GM21619 (cell line): ENCODE data around the gene CIITA.
"Not testable (repeated sequence)": the region's sequence is repeated elsewhere in the genome, so short reads cannot be mapped to it uniquely, and the experiment has no call there.

Experiments used
- ATAC-seq: cut with Tn5 transposase; IDR thresholded peaks from one replicate; pipeline ENCODE4 v1.9.1; 2021; ENCODE audit not compliant: unreplicated experiment

Gene CIITA, protein sequence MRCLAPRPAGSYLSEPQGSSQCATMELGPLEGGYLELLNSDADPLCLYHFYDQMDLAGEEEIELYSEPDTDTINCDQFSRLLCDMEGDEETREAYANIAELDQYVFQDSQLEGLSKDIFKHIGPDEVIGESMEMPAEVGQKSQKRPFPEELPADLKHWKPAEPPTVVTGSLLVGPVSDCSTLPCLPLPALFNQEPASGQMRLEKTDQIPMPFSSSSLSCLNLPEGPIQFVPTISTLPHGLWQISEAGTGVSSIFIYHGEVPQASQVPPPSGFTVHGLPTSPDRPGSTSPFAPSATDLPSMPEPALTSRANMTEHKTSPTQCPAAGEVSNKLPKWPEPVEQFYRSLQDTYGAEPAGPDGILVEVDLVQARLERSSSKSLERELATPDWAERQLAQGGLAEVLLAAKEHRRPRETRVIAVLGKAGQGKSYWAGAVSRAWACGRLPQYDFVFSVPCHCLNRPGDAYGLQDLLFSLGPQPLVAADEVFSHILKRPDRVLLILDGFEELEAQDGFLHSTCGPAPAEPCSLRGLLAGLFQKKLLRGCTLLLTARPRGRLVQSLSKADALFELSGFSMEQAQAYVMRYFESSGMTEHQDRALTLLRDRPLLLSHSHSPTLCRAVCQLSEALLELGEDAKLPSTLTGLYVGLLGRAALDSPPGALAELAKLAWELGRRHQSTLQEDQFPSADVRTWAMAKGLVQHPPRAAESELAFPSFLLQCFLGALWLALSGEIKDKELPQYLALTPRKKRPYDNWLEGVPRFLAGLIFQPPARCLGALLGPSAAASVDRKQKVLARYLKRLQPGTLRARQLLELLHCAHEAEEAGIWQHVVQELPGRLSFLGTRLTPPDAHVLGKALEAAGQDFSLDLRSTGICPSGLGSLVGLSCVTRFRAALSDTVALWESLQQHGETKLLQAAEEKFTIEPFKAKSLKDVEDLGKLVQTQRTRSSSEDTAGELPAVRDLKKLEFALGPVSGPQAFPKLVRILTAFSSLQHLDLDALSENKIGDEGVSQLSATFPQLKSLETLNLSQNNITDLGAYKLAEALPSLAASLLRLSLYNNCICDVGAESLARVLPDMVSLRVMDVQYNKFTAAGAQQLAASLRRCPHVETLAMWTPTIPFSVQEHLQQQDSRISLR

DNA sequence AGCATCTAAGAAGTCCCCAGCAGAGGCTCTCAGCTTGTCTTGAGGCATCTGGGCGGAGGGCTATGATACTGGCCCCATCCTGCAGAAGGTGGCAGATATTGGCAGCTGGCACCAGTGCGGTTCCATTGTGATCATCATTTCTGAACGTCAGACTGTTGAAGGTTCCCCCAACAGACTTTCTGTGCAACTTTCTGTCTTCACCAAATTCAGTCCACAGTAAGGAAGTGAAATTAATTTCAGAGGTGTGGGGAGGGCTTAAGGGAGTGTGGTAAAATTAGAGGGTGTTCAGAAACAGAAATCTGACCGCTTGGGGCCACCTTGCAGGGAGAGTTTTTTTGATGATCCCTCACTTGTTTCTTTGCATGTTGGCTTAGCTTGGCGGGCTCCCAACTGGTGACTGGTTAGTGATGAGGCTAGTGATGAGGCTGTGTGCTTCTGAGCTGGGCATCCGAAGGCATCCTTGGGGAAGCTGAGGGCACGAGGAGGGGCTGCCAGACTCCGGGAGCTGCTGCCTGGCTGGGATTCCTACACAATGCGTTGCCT, at the start of gene CIITA:
Gene CIITA (plus strand): TSS at position 404 of the 543 bp plus-strand sequence. CDS start 129 bp downstream, at position 533.
- peak; percentile 41 for ATAC-seq

DNA sequence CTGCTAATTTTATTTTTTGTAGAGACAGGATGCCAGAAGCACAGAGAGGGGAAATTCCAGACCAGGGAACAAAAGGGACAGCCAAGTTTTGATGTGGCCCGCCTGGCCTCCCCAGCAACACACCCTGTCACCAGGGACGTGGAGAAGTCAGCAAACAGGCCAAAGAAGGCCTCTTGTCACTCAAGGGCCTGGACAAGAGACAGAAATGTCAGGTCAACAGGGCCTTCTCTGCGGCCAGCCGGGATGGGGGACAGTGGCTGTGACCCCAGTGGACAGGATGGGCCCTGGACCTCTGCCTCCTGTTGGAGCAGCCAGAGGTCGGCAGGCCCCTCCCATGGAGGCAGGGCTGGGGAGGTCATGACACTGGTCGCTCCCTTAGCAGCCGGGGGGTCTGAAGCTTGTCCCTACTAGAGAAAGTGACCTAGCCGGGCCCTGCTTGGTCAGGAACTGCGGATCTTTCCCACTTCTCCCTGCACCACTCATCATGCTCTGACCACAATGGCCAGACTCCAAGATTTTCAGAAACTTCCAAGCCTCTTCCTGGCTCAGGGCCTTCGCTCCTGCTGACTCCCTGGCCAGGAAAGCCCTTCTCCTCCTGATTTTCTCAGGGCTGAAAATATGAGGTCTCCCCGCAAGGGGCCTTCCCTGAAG, 49.2 kb upstream of the CIITA start:
- ATAC-seq = no peak

DNA sequence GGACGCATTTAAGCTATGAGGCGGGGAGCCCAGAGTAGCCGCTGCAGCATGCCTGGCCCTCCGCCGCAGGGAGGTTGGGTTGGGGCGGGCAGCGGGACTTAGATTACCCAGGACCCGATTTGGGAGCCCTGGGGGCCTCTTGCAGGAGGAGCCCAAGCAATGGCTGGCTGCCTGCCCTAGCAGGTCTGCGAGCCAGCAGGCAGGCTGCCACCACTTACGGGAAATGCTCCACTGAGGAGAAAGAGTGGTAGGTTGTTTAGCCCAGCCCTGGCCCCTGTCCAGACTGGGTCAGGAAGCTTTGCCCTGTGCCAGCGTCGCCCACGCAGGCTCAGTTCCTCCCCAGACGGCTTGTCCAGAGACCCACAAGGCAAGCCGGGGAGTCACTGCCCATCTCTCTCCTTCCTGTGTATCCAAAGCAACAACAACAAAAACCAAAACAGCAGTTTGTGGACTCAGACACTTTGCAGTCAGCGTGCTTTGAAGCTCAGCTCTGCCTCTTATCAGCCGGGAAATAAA, 48.1 kb upstream of the CIITA start:
- no peak for ATAC-seq

DNA sequence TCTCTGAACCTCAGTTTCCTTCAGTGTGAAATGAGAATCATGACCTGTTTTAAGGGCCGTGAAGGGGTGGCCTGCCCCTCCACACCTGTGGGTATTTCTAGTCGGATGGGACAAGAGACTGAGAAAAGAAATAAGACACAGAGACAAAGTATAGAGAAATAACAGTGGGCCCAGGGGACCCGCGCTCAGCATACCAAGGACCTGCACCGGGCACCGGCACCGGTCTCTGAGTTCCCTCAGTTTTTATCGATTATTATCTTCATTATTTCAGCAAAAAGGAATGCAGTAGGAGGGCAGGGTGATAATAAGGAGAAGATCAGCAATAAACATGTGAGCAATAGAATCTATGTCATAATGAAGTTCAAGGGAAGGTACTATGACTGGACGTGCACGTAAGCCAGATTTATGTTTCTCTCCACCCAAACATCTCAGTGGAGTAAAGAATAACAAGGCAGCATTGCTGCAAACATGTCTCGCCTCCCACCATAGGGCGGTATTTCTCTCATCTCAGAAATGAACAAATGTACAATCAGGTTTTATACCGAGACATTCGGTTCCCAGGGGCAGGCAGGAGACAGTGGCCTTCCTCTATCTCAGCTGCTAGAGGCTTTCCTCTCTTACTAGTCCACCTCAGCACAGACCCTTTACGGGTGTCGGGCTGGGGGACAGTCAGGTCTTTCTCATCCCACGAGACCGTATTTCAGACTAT, 47.5 kb upstream of the CIITA start:
- not testable (repeated sequence) for ATAC-seq

DNA sequence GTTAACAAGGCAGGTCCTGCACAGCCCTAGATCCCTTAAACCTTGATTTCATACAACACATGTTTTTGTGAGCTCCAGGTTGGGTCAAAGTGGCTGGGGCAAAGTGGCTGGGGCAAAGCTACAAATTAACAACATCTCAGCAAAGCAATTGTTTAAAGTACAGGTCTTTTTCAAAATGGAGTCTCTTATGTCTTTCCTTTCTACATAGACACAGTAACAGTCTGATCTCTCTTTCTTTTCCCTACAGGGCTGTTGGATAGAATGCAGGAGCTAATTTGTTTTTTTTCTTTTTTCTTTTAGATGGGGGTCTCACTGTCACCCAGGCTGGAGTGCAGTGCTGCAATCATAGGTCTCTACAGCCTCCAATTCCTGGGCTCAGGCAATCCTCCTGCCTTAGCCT, 46.8 kb upstream of the CIITA start:
- ATAC-seq = not testable (repeated sequence)

DNA sequence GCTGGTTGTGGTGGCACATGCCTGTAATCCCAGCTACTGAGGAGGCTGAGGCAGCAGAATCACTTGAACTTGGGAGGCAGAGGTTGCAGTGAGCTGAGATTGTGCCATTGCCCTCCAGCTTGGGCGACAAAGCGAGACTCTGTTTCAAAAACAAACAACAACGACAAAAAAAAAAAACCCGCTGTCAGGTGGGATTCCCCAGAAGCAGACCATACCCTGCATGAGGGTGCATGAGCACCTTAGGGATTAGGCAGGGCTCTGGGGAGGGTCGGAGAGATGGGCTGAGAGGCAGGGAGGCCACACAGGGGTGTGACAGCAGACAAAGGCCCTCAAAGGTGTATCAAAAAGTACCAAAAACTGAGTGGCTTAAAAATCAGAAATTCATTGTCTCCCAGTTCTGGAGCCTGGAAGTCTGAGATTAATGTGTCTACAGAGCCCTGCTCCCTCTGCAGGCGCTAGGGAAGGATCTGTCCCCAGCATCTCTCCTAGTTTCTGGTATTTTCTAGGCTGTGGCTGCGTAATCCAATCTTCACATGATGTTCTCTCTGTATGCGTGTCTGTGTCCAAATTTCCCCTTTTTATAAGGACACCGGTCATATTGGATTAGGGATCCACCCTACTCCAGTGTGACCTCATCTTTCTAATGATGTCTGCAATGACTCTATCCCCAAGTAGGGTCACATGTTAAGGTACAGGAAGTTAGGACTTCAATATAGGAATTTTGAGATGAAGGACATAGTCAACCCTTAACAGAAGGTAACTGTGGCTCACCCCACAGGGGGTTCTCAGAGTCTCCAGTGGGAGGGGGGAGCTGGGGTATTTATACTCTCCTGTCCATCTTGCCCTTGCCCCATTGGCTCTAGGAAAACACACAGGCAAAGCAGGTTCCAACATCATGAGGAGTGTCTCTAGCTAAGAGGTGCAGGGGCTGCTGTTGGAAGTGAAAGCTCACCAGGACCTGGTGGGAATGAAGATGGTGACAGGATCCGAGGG, 44.8 kb upstream of the CIITA start:
- ATAC-seq = no peak

DNA sequence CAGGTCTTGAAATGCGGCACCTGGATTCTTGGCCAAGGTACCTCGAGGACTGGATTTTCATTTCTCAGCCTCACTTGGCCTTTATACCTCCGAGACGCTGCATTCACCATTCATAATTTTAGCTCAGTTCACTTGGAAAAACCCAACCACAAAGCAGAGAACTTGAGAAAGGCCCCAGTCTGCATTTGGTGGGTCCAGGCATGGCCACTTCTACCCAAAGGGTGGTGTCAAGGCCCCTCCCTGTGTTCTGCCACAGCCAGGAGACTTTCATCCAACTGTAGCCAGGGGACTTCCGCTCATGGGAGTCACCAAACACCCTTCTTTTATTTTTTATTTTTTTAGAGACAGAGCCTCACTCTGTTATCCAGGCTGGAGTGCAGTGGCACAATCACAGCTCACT, 43.7 kb upstream of the CIITA start:
- ATAC-seq = no peak

DNA sequence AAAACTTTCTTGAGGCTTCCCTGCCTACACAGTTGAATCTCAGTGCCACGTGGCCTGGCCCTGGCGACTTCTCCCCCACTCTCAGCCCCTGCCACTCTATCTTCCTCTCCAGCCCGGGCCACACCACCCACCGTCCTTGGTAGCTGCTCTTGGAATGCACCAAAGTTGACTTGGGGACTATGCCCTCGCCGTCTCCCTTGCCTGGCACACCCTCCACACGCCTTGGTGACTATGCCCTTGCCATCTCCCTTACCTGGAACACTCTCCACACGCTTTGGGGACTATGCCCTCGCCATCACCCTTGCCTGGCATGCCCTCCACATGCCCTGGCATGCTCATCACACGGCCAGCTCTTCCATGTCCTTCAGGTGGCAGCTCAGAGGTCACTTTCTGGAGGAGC, 42.9 kb upstream of the CIITA start:
- no peak for ATAC-seq

DNA sequence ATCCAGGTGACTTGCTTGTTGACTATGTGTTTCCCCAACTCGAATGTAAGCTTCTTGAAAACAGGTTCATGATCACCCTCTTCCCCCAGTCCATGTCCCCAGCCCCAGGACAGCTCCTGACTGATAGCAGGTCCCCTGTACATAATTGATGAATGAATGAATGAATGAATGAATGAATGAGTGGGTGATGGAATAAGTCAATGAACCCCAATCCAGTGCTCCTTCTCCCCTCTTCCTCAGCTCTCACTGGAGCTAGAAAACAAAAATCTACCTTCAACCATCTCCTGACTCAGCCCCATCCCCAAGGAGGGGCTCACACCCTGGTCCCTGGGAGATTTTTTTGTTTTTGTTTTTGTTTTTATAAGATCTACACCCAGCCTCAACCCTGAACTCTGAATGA, 42.2 kb upstream of the CIITA start:
- ATAC-seq = no peak

DNA sequence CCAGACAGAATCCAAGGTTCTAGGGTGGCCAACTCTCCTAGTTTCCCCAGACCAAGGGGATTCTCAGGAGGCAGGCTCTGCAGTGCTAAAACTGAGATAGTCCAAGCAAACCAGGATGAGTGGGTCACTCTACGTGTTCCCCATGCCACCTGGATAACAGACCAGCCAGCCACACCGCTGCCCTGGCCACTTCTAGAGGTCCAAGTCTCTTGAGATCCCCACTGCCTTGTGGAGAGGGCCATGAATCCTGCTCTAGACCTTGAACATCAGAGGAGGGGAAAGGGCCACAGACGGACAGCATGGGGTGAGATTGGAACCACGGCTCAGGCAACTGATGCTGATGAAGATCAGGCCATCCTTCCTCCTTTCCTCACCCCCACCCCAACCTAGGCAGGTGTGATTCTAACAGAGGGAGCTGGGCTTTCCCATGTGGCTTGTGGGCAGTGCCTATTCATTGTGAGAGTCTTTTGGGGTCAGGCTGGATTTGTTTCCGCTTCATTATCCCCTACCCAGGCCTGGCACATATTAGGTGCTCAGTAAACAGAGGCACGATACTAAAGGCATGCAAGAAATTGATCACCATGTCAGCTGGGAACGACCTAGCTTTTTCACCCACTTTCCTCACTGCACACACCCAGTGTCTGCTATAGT, 41.6 kb upstream of the CIITA start:
- peak; percentile 66 for ATAC-seq

DNA sequence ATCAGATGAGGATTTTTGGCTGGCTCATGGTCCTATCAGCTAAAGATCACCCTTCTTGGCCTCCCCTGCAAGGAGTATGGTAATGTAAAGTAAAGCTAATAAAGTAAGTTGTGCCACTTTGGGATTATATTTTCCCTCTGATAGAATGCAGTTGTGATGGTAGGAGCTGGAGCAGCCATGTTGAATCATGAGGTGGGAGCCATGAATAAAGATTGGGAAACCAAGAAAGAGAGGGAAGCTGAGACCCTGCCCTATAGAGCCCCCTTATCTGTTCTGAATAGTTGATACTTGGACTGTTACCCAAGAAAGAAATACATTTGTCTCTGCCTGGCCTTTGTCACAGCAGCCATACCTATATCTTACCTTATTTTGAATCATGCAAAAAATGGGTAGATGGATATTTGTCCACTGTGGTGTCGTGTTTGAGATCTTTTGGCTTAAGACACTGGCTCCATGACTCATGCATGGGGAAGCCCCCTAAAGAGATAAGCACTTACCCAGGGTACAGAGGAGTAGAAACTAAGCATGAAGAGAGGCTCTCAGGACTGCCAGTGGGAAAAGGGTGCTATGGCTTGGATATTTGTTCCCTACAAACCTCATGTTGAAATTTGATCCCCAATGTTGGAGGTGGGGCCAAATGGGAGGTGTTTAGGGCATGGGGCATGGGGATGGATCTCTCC, 40.7 kb upstream of the CIITA start:
- ATAC-seq = no peak

DNA sequence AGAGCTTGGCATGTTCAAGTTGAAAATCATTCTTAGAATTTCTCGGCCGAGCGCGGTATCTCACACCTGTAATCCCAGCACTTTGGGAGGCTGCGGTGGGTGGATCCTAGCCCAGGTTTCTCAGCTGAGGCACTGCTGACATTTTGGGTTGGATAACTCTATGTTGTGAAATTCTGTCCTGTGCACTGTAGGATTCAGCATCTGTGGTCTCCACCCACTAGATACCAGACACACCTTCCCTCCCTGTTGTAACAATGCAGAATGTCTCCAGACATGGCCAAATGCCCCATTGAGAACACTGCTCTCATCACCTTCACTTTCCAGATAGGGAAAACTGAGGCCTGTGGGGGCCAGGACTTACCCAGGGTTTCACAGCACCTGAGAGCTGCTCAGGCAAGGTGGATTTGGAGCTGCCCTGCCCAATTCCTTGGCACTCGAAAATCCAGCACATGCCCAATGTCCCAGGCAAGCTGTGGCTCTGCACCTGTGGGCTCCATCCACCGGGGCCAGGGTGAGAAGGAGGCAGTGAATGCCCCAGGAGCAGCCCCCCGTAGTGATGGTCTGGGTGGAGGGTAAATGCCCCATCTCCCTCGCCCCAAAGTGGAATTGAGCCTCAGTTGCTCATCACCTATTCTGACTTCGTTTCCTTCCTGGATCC, 38.3 kb upstream of the CIITA start:
- no peak for ATAC-seq

DNA sequence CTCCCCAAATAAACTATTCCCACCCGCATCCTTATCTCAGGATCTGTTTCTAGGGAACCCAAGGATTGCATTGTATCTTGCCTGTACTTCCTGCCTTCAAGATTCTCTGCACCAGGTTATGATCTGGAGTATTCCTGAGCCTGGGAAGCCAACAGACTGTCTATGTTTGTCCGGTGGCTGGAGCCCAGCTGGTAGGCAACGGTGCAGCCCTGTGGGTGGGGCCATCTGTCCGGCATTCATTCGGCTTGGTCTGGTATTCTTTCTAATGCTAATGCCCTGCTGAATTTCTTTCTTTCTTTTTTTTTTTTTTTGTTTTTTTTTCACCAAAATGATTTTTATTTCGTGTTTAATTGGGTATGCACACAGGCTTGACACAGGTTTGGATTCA, 37.7 kb upstream of the CIITA start:
- ATAC-seq = no peak

DNA sequence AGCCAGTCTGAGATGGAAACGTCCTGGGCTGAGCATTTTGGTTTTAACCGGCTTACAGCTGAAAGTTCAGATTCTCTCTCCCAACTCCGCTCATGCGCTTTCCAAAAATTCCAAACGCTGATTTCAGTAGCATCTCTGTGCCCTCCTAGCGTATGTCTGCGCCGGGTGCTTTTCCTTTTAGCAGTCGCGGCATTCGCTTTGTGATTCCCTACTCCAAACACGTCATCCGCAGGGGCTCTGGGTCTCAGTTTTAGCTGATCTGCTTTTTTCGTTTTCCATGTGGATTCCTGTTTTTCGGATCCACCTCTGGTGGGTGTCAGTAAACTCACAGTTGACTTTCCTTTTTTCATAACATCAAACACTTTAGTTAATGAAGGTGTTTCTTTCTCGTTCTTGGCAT, 36.3 kb upstream of the CIITA start:
- ATAC-seq = no peak

DNA sequence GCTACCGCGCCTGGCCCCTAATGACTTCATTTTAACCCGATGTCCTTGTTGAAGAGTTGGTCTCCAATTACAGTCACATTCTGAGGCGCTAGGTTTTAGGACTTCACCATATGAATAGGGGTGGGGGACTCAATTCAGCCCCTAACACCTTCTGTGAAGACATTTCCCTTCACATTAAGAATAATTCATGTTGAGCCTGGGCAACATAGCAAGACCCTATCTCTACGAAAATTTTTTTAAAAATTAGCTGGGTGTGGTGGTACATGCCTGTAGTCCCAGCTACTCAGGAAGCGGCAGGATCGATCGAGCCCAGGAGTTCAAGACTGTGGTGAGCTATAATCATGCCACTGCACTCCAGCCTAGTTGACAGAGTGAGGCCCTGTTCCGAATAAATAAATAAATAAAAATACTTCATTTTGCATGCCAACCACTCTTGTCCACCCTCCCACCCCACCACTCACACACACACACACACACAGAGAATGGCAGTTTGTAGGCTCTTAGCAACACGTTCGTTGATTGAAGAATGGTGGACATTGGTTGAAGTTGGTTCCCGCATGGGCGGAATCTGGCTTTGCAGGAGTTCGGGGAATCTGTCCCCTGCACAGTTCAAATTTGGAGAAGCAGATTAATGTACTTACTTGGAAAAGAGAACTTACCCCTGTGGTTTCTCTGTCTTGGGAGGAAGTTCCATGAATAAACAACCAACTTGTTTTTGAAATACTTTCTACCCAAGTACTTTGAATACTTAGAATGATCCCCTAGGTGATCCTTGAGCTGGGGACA, 30.6 kb upstream of the CIITA start:
- no peak for ATAC-seq

DNA sequence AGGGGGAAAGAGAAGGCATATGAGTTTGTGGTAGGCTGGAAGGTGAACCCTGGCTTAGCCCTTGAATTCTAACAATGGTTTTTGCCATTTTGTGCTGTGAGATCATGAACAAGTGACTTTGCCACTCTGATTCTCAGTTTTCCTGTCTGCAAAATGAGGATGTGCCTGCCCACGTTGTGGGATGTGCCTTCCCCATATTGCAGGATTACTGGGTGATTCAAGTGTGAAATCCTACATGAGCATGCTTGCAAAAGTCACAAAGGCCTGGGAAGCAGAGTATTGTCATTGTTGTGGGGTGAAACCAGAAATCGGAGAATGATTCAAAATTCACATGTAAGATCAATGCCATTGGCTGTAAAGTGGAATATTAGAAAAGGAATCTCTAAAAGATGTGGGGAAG, 29.8 kb upstream of the CIITA start:
- no peak for ATAC-seq
